ENCODE data around the gene SNX25.
"Not testable (repeated sequence)": the region's sequence is repeated elsewhere in the genome, so short reads cannot be mapped to it uniquely, and the experiment has no call there.

The SNX25 gene

DNA sequence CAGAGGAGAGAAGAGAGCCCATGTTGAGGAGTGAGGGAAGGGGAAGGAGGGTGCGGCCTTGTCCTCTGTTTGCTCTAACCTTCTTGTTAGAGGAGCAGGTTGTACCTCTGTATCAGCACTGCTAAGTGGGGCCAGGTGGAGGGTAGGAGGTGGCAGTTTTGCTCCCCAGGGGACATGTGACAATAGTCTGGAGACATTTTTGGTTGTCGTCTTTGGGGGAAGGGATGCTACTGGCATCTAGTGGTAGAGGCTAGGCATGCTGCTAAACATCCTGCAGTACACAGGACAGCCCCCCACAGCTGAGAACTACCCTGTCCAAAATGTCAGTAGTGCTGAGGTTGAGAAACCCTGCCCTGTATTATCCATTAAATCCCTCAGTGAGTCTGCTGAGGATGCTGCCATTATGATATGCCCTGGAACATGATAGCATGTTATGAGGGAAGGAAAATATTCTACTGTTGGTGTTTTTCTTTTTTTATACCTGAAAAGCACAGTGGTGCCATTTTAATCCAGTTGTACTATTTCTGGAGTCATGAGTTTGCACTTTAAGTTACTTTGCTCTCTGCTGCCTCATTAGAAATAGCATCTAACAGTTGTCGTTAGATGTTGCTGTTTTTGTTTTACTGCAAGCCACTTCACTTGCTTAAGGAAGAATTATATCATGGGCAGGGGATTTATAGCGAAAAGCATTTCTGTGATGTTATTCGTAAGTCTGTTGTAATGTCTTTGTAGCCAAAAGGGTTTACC is 95.7 kb downstream of the SNX25 start:
- Histone ChIP-seq H3K36me3 (ENCODE audit: control insufficient read depth, insufficient read depth, low read length) (no peaks in the 10 kb centered on the region), H3K4me1 (ENCODE audit: control insufficient read depth, insufficient read depth, low read length) (no peaks in the 10 kb centered on the region), H3K27me3 (ENCODE audit: control insufficient read depth, insufficient read depth, low read length) (no peaks in the 10 kb centered on the region), H3K9ac (ENCODE audit: low read length) (no peak overlapping the region), H3K4me3 (ENCODE audit: low read length) (no peak overlapping the region), H3K9me3 (ENCODE audit: control insufficient read depth, low read length) (no peaks in the 10 kb centered on the region)

DNA sequence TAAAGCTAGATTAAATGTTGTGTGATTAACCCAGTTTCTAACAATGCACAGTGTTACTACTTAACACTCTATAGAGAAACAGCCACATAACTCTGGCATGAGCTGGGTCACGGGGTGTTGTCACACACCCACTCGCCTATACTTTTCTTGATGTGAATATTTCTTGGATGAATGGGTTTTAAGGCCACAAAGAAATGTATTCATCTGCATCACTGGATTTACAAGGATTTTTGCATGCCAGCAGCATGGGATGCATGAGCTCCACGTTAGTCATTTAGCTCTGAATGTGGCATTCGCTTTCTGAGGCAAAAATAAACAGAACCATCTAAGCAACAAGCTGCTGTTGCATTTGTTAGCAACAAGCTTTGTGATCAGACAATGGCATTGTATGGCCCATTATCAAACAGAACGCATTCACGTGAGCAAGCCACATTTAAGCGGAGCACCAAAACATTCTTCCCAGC is 96.6 kb downstream of the SNX25 start:
- Histone ChIP-seq H3K4me1 (ENCODE audit: control insufficient read depth, insufficient read depth, low read length) (no peaks in the 10 kb centered on the region), H3K9ac (ENCODE audit: low read length) (no peak overlapping the region), H3K9me3 (ENCODE audit: control insufficient read depth, low read length) (no peaks in the 10 kb centered on the region), H3K4me3 (ENCODE audit: low read length) (no peak overlapping the region), H3K36me3 (ENCODE audit: control insufficient read depth, insufficient read depth, low read length) (no peaks in the 10 kb centered on the region), H3K27me3 (ENCODE audit: control insufficient read depth, insufficient read depth, low read length) (no peaks in the 10 kb centered on the region)

DNA sequence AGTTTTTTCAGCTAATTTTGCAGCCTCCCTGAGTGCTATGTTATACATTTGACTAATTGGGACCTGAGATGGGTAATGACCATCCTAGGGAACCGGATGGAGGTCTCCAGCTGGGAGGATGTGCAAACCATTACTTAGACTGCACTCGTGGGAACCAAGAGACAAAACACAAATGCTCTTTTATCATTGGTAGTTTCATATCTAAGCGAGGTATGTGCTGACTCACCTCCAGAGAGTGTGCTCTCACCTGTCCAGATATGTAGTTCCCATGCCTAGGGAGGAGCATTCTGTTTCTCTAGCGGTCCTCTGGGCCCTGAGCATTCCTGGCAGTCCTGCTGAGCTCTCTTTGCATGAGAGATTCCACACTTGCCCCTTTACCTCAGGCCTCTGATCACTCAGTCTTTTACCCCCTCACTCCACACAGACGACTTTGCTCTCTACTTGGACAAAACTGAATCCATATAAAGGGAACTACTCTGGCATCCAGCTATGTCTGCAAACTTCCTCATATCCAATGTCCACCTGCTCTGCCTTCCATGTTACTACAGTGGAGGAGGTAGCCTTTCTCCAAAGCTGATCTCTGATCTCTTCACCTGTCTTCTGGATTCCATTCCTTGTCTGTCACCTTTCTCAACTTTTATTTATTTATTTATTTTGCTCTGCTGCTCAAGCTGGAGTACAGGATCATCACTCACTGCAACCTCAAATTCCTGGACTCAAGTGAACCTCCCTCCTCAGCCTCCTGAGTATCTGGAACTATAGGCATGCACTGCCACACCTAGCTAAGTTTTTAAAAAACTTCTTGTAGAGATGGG is 97.9 kb downstream of the SNX25 start:
- Histone ChIP-seq H3K27me3 (ENCODE audit: control insufficient read depth, insufficient read depth, low read length) (no peaks in the 10 kb centered on the region), H3K36me3 (ENCODE audit: control insufficient read depth, insufficient read depth, low read length) (no peaks in the 10 kb centered on the region), H3K9me3 (ENCODE audit: control insufficient read depth, low read length) (no peaks in the 10 kb centered on the region), H3K4me3 (ENCODE audit: low read length) (no peak overlapping the region), H3K4me1 (ENCODE audit: control insufficient read depth, insufficient read depth, low read length) (no peaks in the 10 kb centered on the region), H3K9ac (ENCODE audit: low read length) (no peak overlapping the region)

DNA sequence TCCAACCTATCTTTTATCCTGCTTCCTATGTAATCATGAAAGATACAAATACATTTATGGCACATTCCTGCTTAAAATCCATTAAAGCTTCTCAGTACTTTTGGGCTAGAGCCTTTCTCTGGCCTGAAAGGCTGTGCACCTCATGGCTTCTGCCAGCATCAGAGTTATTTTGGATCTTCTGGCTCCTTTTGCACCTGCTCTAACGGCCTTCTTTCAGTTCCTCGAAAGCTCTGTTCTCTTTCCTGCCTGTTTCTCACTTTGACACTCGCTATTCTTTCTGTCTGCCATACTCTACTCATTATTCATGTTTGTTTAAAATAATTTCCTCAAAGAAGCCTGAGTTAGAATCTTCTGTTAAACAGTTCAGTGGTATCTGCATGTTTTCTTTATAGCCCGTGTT is 100.4 kb downstream of the SNX25 start:
- H3K27me3 ChIP-seq (ENCODE audit: control insufficient read depth, insufficient read depth, low read length), result no peaks in the 10 kb centered on the region
- H3K9me3 ChIP-seq (ENCODE audit: control insufficient read depth, low read length), result no peaks in the 10 kb centered on the region
- no peak overlapping the region for H3K4me3 ChIP-seq (ENCODE audit: low read length)
- H3K4me1 ChIP-seq (ENCODE audit: control insufficient read depth, insufficient read depth, low read length), result no peaks in the 10 kb centered on the region
- H3K9ac ChIP-seq (ENCODE audit: low read length), result no peak overlapping the region
- no peaks in the 10 kb centered on the region for H3K36me3 ChIP-seq (ENCODE audit: control insufficient read depth, insufficient read depth, low read length)

DNA sequence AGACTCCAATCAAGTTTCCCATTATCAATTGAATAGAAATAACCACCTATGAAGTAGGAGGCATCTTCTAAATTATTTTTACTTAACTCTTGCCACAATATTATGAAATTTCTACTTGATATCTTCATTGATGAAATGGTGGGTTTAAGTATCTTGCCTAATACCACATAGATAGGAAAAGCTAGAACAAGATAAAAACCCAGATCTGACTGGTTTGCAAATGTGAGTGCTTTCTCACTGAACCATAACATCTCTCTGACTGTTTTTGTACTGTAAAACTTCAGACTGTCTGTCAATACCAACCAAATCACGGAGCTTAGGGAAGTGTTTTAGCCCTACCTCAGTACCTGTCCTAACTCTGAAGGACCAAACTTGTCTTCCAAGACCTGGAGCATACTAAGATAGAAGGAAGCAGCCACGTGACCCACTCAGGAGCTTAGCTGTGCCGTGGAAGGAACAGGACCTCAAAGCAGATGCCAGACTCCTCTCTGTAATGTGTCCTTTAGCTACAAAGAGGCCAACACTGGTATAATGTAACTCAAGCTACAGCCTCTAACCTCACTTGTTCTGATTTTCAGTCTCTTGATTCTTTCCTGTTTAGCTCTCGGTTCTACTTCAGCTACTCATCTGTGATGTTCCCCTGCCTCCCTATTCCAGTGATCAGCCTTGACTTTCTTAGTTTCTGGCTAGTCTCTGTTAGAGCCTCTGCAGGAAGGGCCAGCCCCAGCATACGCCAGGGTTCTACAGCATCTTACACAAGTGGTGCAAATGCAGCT is 101.9 kb downstream of the SNX25 start:
- Histone ChIP-seq H3K9ac (ENCODE audit: low read length) (no peak overlapping the region), H3K27me3 (ENCODE audit: control insufficient read depth, insufficient read depth, low read length) (no peaks in the 10 kb centered on the region), H3K4me1 (ENCODE audit: control insufficient read depth, insufficient read depth, low read length) (no peaks in the 10 kb centered on the region), H3K4me3 (ENCODE audit: low read length) (no peak overlapping the region), H3K36me3 (ENCODE audit: control insufficient read depth, insufficient read depth, low read length) (no peaks in the 10 kb centered on the region), H3K9me3 (ENCODE audit: control insufficient read depth, low read length) (no peaks in the 10 kb centered on the region)

DNA sequence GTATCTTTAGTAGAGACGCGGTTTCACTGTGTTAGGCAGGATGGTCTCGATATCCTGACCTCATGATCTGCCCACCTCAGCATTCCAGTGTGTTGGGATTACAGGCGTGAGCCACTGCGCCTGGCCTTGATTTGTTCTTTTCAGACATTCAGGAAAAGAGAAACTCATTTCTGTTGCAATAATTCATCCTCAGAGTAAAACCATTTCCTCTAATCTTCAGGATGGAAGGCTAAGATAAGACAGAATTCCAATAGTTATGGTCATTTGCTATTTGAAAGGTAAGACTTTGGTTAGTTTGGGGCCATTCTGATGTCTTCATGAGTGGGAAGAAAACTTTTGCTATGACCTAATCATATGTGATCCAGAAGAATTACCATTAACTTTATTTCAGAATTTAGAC is 103.3 kb downstream of the SNX25 start:
- Histone ChIP-seq H3K4me3 (ENCODE audit: low read length) (no peak overlapping the region), H3K4me1 (ENCODE audit: control insufficient read depth, insufficient read depth, low read length) (no peaks in the 10 kb centered on the region), H3K9me3 (ENCODE audit: control insufficient read depth, low read length) (no peaks in the 10 kb centered on the region), H3K9ac (ENCODE audit: low read length) (no peak overlapping the region), H3K36me3 (ENCODE audit: control insufficient read depth, insufficient read depth, low read length) (no peaks in the 10 kb centered on the region), H3K27me3 (ENCODE audit: control insufficient read depth, insufficient read depth, low read length) (no peaks in the 10 kb centered on the region)

DNA sequence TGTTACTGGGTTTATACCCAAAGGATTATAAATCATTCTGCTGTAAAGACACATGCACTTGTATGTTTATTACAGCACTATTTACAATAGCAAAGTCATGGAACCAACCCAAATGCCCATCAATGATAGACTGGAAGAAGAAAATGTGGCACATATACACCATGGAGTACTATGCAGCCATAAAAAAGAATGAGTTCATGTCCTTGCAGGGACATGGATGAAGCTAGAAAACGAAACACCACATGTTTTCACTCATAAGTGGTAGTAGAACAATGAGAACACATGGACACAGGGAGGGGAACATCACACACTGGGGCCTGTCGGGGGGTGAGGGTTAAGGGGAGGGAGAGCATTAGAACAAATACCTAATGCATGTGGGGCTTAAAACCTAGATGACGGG is 108.1 kb downstream of the SNX25 start:
- H3K9me3 ChIP-seq (ENCODE audit: control insufficient read depth, low read length); H3K4me1 ChIP-seq (ENCODE audit: control insufficient read depth, insufficient read depth, low read length); H3K4me3 ChIP-seq (ENCODE audit: low read length); H3K36me3 ChIP-seq (ENCODE audit: control insufficient read depth, insufficient read depth, low read length); H3K9ac ChIP-seq (ENCODE audit: low read length); H3K27me3 ChIP-seq (ENCODE audit: control insufficient read depth, insufficient read depth, low read length): not testable (repeated sequence)

DNA sequence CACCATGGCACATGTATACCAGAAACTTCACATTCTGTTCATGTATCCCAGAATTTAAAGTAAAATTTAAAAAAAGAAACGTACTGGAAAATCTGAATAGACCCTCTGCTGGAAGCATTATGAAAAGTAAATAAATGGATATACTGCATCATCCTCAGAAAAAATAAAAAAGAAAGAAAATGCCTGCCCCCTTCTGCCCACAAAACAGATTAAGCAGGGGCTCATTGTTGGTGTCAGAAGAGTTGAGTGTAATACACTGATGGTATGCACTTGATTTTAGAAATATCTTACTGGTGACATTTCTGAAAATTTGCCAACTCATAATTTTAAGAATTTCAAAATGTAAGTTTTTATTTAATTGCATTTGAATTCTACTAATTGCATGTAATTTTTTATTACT is 108.5 kb downstream of the SNX25 start:
- Histone ChIP-seq H3K4me1 (ENCODE audit: control insufficient read depth, insufficient read depth, low read length) (no peaks in the 10 kb centered on the region), H3K4me3 (ENCODE audit: low read length) (no peak overlapping the region), H3K9ac (ENCODE audit: low read length) (no peak overlapping the region), H3K27me3 (ENCODE audit: control insufficient read depth, insufficient read depth, low read length) (no peaks in the 10 kb centered on the region), H3K36me3 (ENCODE audit: control insufficient read depth, insufficient read depth, low read length) (no peaks in the 10 kb centered on the region), H3K9me3 (ENCODE audit: control insufficient read depth, low read length) (no peaks in the 10 kb centered on the region)

DNA sequence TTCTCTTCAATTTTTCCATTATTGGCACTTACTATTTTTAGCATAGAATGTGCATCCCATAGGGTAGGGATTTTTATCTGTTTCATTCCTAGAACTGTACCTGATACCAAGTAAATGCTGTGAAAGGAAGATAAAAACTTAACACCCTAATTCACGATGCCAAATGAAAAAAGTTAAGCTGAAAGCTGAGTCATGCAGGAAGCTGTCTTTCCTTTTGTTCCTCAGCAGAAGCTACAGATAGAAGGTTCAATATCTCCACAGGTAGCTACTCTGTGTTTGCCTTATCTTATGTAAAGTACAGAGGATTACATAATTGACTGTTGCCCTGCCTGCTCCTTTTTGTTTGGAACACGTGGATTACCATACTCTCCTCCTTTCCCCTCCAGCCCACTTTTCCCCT is 109.3 kb downstream of the SNX25 start:
- Histone ChIP-seq H3K4me3 (ENCODE audit: low read length) (no peak overlapping the region), H3K36me3 (ENCODE audit: control insufficient read depth, insufficient read depth, low read length) (no peaks in the 10 kb centered on the region), H3K4me1 (ENCODE audit: control insufficient read depth, insufficient read depth, low read length) (no peaks in the 10 kb centered on the region), H3K27me3 (ENCODE audit: control insufficient read depth, insufficient read depth, low read length) (no peaks in the 10 kb centered on the region), H3K9ac (ENCODE audit: low read length) (no peak overlapping the region), H3K9me3 (ENCODE audit: control insufficient read depth, low read length) (no peaks in the 10 kb centered on the region)

DNA sequence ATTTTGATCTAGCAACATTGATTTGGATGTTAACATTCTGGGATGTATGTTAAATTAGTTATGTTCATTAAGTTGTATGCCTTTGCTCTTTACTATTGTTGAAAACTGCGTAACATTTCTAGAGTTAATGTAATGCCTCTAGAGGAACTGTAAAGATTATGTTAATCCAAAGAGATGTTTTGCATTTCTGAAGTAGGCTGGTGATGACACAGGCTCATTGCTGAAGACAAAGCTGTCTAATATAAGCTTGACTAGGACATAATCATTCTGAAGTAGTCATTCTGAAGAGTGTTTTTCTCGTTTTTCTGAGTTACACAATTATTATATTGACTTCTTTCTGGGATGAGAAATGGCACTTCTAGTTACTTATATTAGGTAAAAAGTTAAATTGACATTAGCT is 113.4 kb downstream of the SNX25 start:
- H3K36me3 ChIP-seq (ENCODE audit: control insufficient read depth, insufficient read depth, low read length), result no peaks in the 10 kb centered on the region
- no peaks in the 10 kb centered on the region for H3K27me3 ChIP-seq (ENCODE audit: control insufficient read depth, insufficient read depth, low read length)
- no peaks in the 10 kb centered on the region for H3K9me3 ChIP-seq (ENCODE audit: control insufficient read depth, low read length)
- no peak overlapping the region for H3K4me3 ChIP-seq (ENCODE audit: low read length)
- no peak overlapping the region for H3K9ac ChIP-seq (ENCODE audit: low read length)
- H3K4me1 ChIP-seq (ENCODE audit: control insufficient read depth, insufficient read depth, low read length), result no peaks in the 10 kb centered on the region

DNA sequence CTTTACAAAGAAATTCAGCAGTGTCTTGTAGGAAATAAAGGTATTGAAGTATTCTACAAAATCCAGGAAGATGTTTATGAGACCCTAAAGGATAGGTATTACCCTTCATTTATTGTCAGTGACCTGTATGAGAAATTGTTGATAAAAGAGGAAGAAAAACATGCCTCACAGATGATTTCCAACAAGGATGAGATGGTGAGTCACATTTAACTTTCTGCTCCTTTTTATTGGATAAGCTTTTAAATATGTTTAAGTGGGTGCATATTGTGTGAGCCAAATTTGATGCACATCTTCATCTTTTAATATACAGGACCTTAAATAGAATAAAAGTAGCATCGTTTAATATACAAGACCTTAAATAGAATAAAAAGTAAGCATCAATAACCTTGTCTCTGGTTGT is 114.2 kb downstream of the SNX25 start:
- Histone ChIP-seq H3K9me3 (ENCODE audit: control insufficient read depth, low read length) (no peaks in the 10 kb centered on the region), H3K9ac (ENCODE audit: low read length) (no peak overlapping the region), H3K36me3 (ENCODE audit: control insufficient read depth, insufficient read depth, low read length) (no peaks in the 10 kb centered on the region), H3K27me3 (ENCODE audit: control insufficient read depth, insufficient read depth, low read length) (no peaks in the 10 kb centered on the region), H3K4me3 (ENCODE audit: low read length) (no peak overlapping the region), H3K4me1 (ENCODE audit: control insufficient read depth, insufficient read depth, low read length) (no peaks in the 10 kb centered on the region)

DNA sequence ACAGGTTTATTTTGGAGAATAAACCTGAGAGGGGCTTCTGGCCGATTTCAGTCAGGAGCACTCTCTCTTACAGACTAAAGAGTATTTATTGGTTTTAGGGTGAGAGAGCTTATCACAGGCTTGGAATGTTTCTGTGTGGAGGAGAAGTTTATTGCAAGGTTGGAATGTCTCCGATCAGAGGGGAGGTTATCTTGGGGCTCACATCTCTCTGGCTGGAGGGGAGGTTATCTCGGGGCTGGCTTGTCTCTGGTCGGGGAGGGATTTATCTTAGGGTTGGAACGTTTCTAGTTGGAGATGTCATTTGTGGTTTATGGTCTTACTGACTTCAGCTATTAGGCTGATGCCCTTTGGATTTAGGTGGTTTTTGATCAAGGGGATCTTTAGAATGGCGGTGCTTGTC is 115.0 kb downstream of the SNX25 start:
- H3K4me3 ChIP-seq (ENCODE audit: low read length); H3K27me3 ChIP-seq (ENCODE audit: control insufficient read depth, insufficient read depth, low read length); H3K9ac ChIP-seq (ENCODE audit: low read length); H3K36me3 ChIP-seq (ENCODE audit: control insufficient read depth, insufficient read depth, low read length); H3K4me1 ChIP-seq (ENCODE audit: control insufficient read depth, insufficient read depth, low read length); H3K9me3 ChIP-seq (ENCODE audit: control insufficient read depth, low read length): not testable (repeated sequence)

Measured in mucosa of stomach (tissue), 1 donor.